ENCODE data around the gene ARHGAP25. TPM values are rescaled to one million over a fixed set of nuclear protein-coding genes. Genes with fewer than 3 reads are reported as not detected.

ARHGAP25 gene
- total and polyA plus RNA-seq, 2 donors (not counting 1 experiment from before 2014, with no cell fraction given), result 2.7 to 5.8 TPM

- H4K20me1 ChIP-seq (ENCODE audit: control insufficient read depth, extremely low read depth, insufficient read depth, low read length), result no peaks in the 10 kb centered on the region
- peak overlapping the region; percentile 42 for H3K4me2 ChIP-seq (ENCODE audit: extremely low read depth, insufficient read depth, low read length)
- H3K27me3 ChIP-seq (ENCODE audit: control insufficient read depth, insufficient read depth, low read length), result no peaks in the 10 kb centered on the region
- H3K36me3 ChIP-seq (ENCODE audit: control insufficient read depth, insufficient read depth, low read length), result no peaks in the 10 kb centered on the region
- TF ChIP-seq EZH2 (IDR thresholded peaks at IDR 0.05; ENCODE audit: low read length, missing control alignments), result no peak
- peak overlapping the region; percentile 61 for H2AFZ ChIP-seq (ENCODE audit: low read length)
- no peak for DNase-seq (ENCODE audit: low read depth in 2 of 2)
- H3K27ac ChIP-seq (ENCODE audit: insufficient read depth, low read length), result no peak overlapping the region
- no peaks in the 10 kb centered on the region for H3K9me3 ChIP-seq (ENCODE audit: control insufficient read depth, insufficient read depth, low read depth, low read length)
- no peaks in the 10 kb centered on the region for H3K79me2 ChIP-seq (ENCODE audit: control insufficient read depth, insufficient read depth, low read length)
- no peaks in the 10 kb centered on the region for H3K4me1 ChIP-seq (ENCODE audit: control insufficient read depth, extremely low read depth, insufficient read depth, low read length)
- peak overlapping the region in 1 of 4 experiments; percentile 32 for H3K4me3 ChIP-seq (replicated peaks in 1 of 4; ENCODE audit: control extremely low read depth in 1 of 4, insufficient read depth in 1 of 4, low read depth in 3 of 4, low read length in 4 of 4)
- H3K9ac ChIP-seq (ENCODE audit: insufficient read depth, low read length), result no peak overlapping the region
Measured at GRCh38 chr2:68775272-68775842, 40.7 kb downstream of the ARHGAP25 start.

GRCh38 chr2:68776124-68776523 is 41.5 kb downstream of the ARHGAP25 start:
- Histone ChIP-seq H3K4me2 (ENCODE audit: extremely low read depth, insufficient read depth, low read length) (no peak overlapping the region), H2AFZ (ENCODE audit: low read length) (no peak overlapping the region), H3K4me1 (ENCODE audit: control insufficient read depth, extremely low read depth, insufficient read depth, low read length) (no peaks in the 10 kb centered on the region), H3K4me3 (replicated peaks in 1 of 4; ENCODE audit: control extremely low read depth in 1 of 4, insufficient read depth in 1 of 4, low read depth in 3 of 4, low read length in 4 of 4) (no peak overlapping the region), H3K9me3 (ENCODE audit: control insufficient read depth, insufficient read depth, low read depth, low read length) (no peaks in the 10 kb centered on the region), H3K27ac (ENCODE audit: insufficient read depth, low read length) (no peak overlapping the region), H3K79me2 (ENCODE audit: control insufficient read depth, insufficient read depth, low read length) (no peaks in the 10 kb centered on the region), H3K27me3 (ENCODE audit: control insufficient read depth, insufficient read depth, low read length) (no peaks in the 10 kb centered on the region), H3K36me3 (ENCODE audit: control insufficient read depth, insufficient read depth, low read length) (no peaks in the 10 kb centered on the region), H4K20me1 (ENCODE audit: control insufficient read depth, extremely low read depth, insufficient read depth, low read length) (no peaks in the 10 kb centered on the region), H3K9ac (ENCODE audit: insufficient read depth, low read length) (no peak overlapping the region)
- no peak for TF ChIP-seq EZH2 (IDR thresholded peaks at IDR 0.05; ENCODE audit: low read length, missing control alignments)
- TF ChIP-seq, protein P1, sequence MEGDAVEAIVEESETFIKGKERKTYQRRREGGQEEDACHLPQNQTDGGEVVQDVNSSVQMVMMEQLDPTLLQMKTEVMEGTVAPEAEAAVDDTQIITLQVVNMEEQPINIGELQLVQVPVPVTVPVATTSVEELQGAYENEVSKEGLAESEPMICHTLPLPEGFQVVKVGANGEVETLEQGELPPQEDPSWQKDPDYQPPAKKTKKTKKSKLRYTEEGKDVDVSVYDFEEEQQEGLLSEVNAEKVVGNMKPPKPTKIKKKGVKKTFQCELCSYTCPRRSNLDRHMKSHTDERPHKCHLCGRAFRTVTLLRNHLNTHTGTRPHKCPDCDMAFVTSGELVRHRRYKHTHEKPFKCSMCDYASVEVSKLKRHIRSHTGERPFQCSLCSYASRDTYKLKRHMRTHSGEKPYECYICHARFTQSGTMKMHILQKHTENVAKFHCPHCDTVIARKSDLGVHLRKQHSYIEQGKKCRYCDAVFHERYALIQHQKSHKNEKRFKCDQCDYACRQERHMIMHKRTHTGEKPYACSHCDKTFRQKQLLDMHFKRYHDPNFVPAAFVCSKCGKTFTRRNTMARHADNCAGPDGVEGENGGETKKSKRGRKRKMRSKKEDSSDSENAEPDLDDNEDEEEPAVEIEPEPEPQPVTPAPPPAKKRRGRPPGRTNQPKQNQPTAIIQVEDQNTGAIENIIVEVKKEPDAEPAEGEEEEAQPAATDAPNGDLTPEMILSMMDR (conservative IDR thresholded peaks at IDR 0.05 in 1 of 2, IDR thresholded peaks at IDR 0.05 in 1 of 2; ENCODE audit: low read depth in 1 of 2, low read length in 2 of 2), result no peak
- no peak for DNase-seq (ENCODE audit: low read depth in 2 of 2)

DNA sequence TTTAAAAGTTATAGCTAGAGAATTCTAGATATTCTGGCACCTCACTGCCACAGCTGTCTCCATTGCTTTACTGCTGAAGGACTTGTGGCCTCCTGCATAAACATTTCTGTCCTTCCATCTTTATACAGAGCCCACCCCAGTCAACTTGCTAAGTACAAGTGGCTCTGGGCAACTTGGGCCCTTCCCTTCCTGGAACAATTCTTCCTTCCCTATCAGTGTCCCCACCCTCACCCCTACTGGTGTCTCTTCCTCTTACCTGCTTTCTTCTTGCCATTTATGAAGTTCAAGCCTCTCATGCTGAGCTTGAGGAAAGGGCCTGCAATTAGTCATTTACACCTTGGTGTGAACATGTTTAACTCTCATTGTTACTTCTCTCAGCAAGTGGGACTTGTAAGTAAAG is 45.0 kb downstream of the ARHGAP25 start:
- TF ChIP-seq, protein P1 (conservative IDR thresholded peaks at IDR 0.05 in 1 of 2, IDR thresholded peaks at IDR 0.05 in 1 of 2; ENCODE audit: low read depth in 1 of 2, low read length in 2 of 2), result no peak
- TF ChIP-seq EZH2 (IDR thresholded peaks at IDR 0.05; ENCODE audit: low read length, missing control alignments), result no peak
- Histone ChIP-seq H3K4me1 (ENCODE audit: control insufficient read depth, extremely low read depth, insufficient read depth, low read length) (no peaks in the 10 kb centered on the region), H3K4me3 (replicated peaks in 1 of 4; ENCODE audit: control extremely low read depth in 1 of 4, insufficient read depth in 1 of 4, low read depth in 3 of 4, low read length in 4 of 4) (no peak overlapping the region), H3K9ac (ENCODE audit: insufficient read depth, low read length) (no peak overlapping the region), H3K9me3 (ENCODE audit: control insufficient read depth, insufficient read depth, low read depth, low read length) (no peaks in the 10 kb centered on the region), H2AFZ (ENCODE audit: low read length) (no peak overlapping the region), H4K20me1 (ENCODE audit: control insufficient read depth, extremely low read depth, insufficient read depth, low read length) (no peaks in the 10 kb centered on the region), H3K4me2 (ENCODE audit: extremely low read depth, insufficient read depth, low read length) (no peak overlapping the region), H3K27ac (ENCODE audit: insufficient read depth, low read length) (no peak overlapping the region), H3K79me2 (ENCODE audit: control insufficient read depth, insufficient read depth, low read length) (no peaks in the 10 kb centered on the region), H3K27me3 (ENCODE audit: control insufficient read depth, insufficient read depth, low read length) (no peaks in the 10 kb centered on the region), H3K36me3 (ENCODE audit: control insufficient read depth, insufficient read depth, low read length) (no peaks in the 10 kb centered on the region)
- DNase-seq (ENCODE audit: low read depth in 2 of 2), result no peak

Measured in fibroblast of lung (primary cell).